ENCODE results near the gene IGSF21.

DNA sequence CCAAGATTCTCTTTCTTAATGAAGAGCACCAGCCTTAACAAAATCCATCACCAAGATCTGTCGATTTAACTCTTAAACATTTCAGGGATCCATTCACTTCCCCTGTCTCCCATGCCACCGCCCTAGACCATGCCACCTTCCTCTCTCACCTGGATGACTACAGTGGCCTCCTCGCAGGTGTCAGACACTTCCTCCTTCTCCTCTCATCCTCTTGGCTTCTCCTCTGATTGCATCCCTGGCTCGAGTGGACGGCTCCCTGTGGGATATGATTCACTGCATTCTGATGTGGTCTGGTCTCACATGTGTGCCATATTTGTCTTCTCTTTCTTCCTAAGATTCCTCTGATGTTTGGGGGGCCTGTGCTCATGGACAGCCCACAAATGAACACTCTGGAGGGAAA is 306.7 kb downstream of the IGSF21 start:
- TF ChIP-seq, protein P1, sequence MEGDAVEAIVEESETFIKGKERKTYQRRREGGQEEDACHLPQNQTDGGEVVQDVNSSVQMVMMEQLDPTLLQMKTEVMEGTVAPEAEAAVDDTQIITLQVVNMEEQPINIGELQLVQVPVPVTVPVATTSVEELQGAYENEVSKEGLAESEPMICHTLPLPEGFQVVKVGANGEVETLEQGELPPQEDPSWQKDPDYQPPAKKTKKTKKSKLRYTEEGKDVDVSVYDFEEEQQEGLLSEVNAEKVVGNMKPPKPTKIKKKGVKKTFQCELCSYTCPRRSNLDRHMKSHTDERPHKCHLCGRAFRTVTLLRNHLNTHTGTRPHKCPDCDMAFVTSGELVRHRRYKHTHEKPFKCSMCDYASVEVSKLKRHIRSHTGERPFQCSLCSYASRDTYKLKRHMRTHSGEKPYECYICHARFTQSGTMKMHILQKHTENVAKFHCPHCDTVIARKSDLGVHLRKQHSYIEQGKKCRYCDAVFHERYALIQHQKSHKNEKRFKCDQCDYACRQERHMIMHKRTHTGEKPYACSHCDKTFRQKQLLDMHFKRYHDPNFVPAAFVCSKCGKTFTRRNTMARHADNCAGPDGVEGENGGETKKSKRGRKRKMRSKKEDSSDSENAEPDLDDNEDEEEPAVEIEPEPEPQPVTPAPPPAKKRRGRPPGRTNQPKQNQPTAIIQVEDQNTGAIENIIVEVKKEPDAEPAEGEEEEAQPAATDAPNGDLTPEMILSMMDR (IDR thresholded peaks at IDR 0.05), result no peak
- TF ChIP-seq POLR2A (IDR thresholded peaks at IDR 0.05) (no peak), EP300 (IDR thresholded peaks at IDR 0.05) (no peak)

Data from tibial nerve (tissue), 4 donors.